ENCODE measurements around the gene PPP1R3F.
"Not testable (repeated sequence)": the region's sequence is repeated elsewhere in the genome, so short reads cannot be mapped to it uniquely, and the experiment has no call there.

- TF ChIP-seq CTCF, POLR2A (IDR thresholded peaks at IDR 0.05): not testable (repeated sequence)
These were observed 60.8 kb downstream of the PPP1R3F start for GRCh38 chrX:49330421-49330820.

Data from body of pancreas (tissue), 4 donors.